T-helper 1 cell treated with Interleukin-12 subunit alpha and Interleukin-12 subunit beta and Interleukin-4 antibody, amounts not matched to agents 30 μg/mL and 1 μg/mL, for 36 hours (primary cell): ENCODE data around the gene ACADS.

ENCODE experiments used
- H3K27ac Mint-ChIP-seq: one replicate; pipeline ENCODE4 v1.8.0; 2021; ENCODE audit warnings: mild to moderate bottlenecking, mixed read lengths
- H3K27me3 Mint-ChIP-seq: one replicate; pipeline ENCODE4 v1.8.0; 2021; ENCODE audit warnings: low read depth, mixed read lengths
- H3K36me3 Mint-ChIP-seq: one replicate; pipeline ENCODE4 v1.8.0; 2021; ENCODE audit warnings: low read depth, mixed read lengths
- H3K4me1 Mint-ChIP-seq: one replicate; pipeline ENCODE4 v1.8.0; 2021; ENCODE audit warnings: low read depth, mixed read lengths
- H3K4me3 Mint-ChIP-seq: one replicate; pipeline ENCODE4 v1.8.0; 2021; ENCODE audit warnings: mild to moderate bottlenecking, moderate library complexity, mixed read lengths
- H3K9me3 Mint-ChIP-seq: one replicate; pipeline ENCODE4 v1.8.0; 2021; ENCODE audit warnings: mixed read lengths

The ACADS gene

GRCh38 chr12:120764816-120765215 is 39.2 kb downstream of the ACADS start:
- Mint-ChIP-seq H3K4me3 (no peak overlapping the region), H3K36me3 (peaks cover 21% of the 10 kb centered on the region), H3K9me3 (no peaks in the 10 kb centered on the region), H3K27ac (no peak overlapping the region), H3K4me1 (peaks cover 2% of the 10 kb centered on the region), H3K27me3 (no peaks in the 10 kb centered on the region)

- Mint-ChIP-seq H3K36me3 (peaks cover 19% of the 10 kb centered on the region), H3K4me1 (peaks cover 3% of the 10 kb centered on the region), H3K4me3 (no peak overlapping the region), H3K27me3 (no peaks in the 10 kb centered on the region), H3K9me3 (no peaks in the 10 kb centered on the region), H3K27ac (no peak overlapping the region)
Measured at GRCh38 chr12:120766566-120766965, 40.9 kb downstream of the ACADS start.

- peaks cover 19% of the 10 kb centered on the region for H3K36me3 Mint-ChIP-seq
- H3K4me3 Mint-ChIP-seq = no peak overlapping the region
- H3K4me1 Mint-ChIP-seq = peaks cover 3% of the 10 kb centered on the region
- H3K9me3 Mint-ChIP-seq = no peaks in the 10 kb centered on the region
- H3K27me3 Mint-ChIP-seq = no peaks in the 10 kb centered on the region
- no peak overlapping the region for H3K27ac Mint-ChIP-seq
Measured at GRCh38 chr12:120767071-120768024, 41.7 kb downstream of the ACADS start.

GRCh38 chr12:120771097-120771496 is 45.5 kb downstream of the ACADS start:
- Mint-ChIP-seq H3K27ac (no peak overlapping the region), H3K4me3 (no peak overlapping the region), H3K9me3 (no peaks in the 10 kb centered on the region), H3K4me1 (peaks cover 13% of the 10 kb centered on the region), H3K27me3 (no peaks in the 10 kb centered on the region), H3K36me3 (peaks cover 18% of the 10 kb centered on the region)

GRCh38 chr12:120774169-120774916 is 48.7 kb downstream of the ACADS start:
- H3K27ac Mint-ChIP-seq = peak overlapping the region; percentile 50
- H3K27me3 Mint-ChIP-seq = no peaks in the 10 kb centered on the region
- peaks cover 10% of the 10 kb centered on the region for H3K36me3 Mint-ChIP-seq
- H3K9me3 Mint-ChIP-seq = no peaks in the 10 kb centered on the region
- H3K4me3 Mint-ChIP-seq = no peak overlapping the region
- H3K4me1 Mint-ChIP-seq = peaks cover 16% of the 10 kb centered on the region

GRCh38 chr12:120775862-120776552 is 50.4 kb downstream of the ACADS start:
- Mint-ChIP-seq H3K36me3 (peaks cover 9% of the 10 kb centered on the region), H3K4me3 (no peak overlapping the region), H3K4me1 (peaks cover 13% of the 10 kb centered on the region), H3K27me3 (no peaks in the 10 kb centered on the region), H3K9me3 (no peaks in the 10 kb centered on the region), H3K27ac (no peak overlapping the region)

- Mint-ChIP-seq H3K36me3 (peaks cover 23% of the 10 kb centered on the region), H3K4me1 (peaks cover 13% of the 10 kb centered on the region)
Measured at GRCh38 chr12:120783197-120783596, 57.6 kb downstream of the ACADS start.

GRCh38 chr12:120784804-120785203 is 59.2 kb downstream of the ACADS start:
- Mint-ChIP-seq H3K36me3 (peaks cover 23% of the 10 kb centered on the region), H3K9me3 (no peaks in the 10 kb centered on the region), H3K4me3 (no peak overlapping the region), H3K27me3 (no peaks in the 10 kb centered on the region), H3K27ac (no peak overlapping the region), H3K4me1 (peaks cover 13% of the 10 kb centered on the region)

More at GRCh38 chr12:120783197-120783596, 57.6 kb downstream of the ACADS start:
- Mint-ChIP-seq H3K9me3 (no peaks in the 10 kb centered on the region), H3K4me3 (no peak overlapping the region), H3K27me3 (no peaks in the 10 kb centered on the region), H3K27ac (peak overlapping the region; percentile 3)

GRCh38 chr12:120787889-120788288 is 62.3 kb downstream of the ACADS start:
- H3K27ac Mint-ChIP-seq = no peak overlapping the region

More at GRCh38 chr12:120787889-120788288, 62.3 kb downstream of the ACADS start:
- no peaks in the 10 kb centered on the region for H3K9me3 Mint-ChIP-seq
- peaks cover 17% of the 10 kb centered on the region for H3K36me3 Mint-ChIP-seq
- peaks cover 7% of the 10 kb centered on the region for H3K4me1 Mint-ChIP-seq
- no peaks in the 10 kb centered on the region for H3K27me3 Mint-ChIP-seq
- H3K4me3 Mint-ChIP-seq = no peak overlapping the region
